H1 (cell line): ENCODE measurements around the gene NEK4. TPM values are rescaled to one million over a fixed set of nuclear protein-coding genes. Genes with fewer than 3 reads are reported as not detected.

ENCODE experiments used
- ATF3 ChIP-seq: IDR thresholded peaks from 2 replicates; pipeline ENCODE4 v1.6.1; 2011; ENCODE audit warnings: low read depth, mild to moderate bottlenecking, low read length; ENCODE audit not compliant: insufficient read depth
- BRCA1 ChIP-seq: IDR thresholded peaks from 2 replicates; pipeline ENCODE4 v1.6.1; 2012; ENCODE audit warnings: low read depth, low read length, improper control_type of control experiment
- EGR1 ChIP-seq: IDR thresholded peaks from 2 replicates; pipeline ENCODE4 v1.6.1; 2011; ENCODE audit warnings: low read depth, low read length, borderline replicate concordance
- EZH2 ChIP-seq: fragments of 200-600 bp; sonication (generic); IDR thresholded peaks from 2 replicates; pipeline ENCODE4 v1.7.1; 2012; ENCODE audit warnings: low read depth, mild to moderate bottlenecking, moderate library complexity, low read length, inconsistent platforms; ENCODE audit not compliant: severe bottlenecking
- MAX ChIP-seq: IDR thresholded peaks from 2 replicates; pipeline ENCODE4 v1.6.1; 2012; ENCODE audit warnings: inconsistent platforms
- RXRA ChIP-seq: IDR thresholded peaks from 2 replicates; pipeline ENCODE4 v1.6.1; 2011; ENCODE audit warnings: low read depth, mild to moderate bottlenecking, low read length, moderate library complexity; ENCODE audit not compliant: insufficient read depth
- SP2 ChIP-seq: IDR thresholded peaks from 2 replicates; pipeline ENCODE4 v1.6.1; 2012; ENCODE audit warnings: mild to moderate bottlenecking, low read length, inconsistent platforms
- SUZ12 ChIP-seq: fragments of 200-600 bp; sonication (generic); IDR thresholded peaks from 2 replicates; pipeline ENCODE4 v1.6.1; 2012; ENCODE audit warnings: mild to moderate bottlenecking, inconsistent platforms, low read length, moderate library complexity, mixed read lengths
- ZNF274 ChIP-seq: IDR thresholded peaks from 2 replicates; pipeline ENCODE4 v1.7.0; 2012; ENCODE audit warnings: low read length, borderline replicate concordance; ENCODE audit errors: extremely low read depth
- polyA plus RNA-seq, 7 experiments: library from polyadenylated mRNA; depleted of rRNA in 3 of 7; stranded (reverse) in 5 of 7; unstranded in 2 of 7; fragments of >200 nt in 5 of 7; fragments of 200-250 nt in 2 of 7; gene quantifications; 1 replicate in 5 of 7; 2 replicates in 1 of 7; 4 replicates in 1 of 7; pipeline versions ENCODE4 v1.2.1 to v1.2.3, GENCODE V29; 2011 to 2013; ENCODE audit warnings: missing spikeins in 2 of 7, mixed read lengths in 2 of 7
- total RNA-seq: library from RNA; stranded (reverse); fragmentation: NEBNext Ultra II Directional; extraction: Animal tissue kit (Norgen Biotek cat#: 25700); gene quantifications from 2 replicates; pipeline ENCODE4 v1.2.1, GENCODE V29; 2021
- TF ChIP-seq, protein P1 (sequence below): IDR thresholded peaks from 2 replicates; pipeline ENCODE4 v1.6.1; 2012; ENCODE audit warnings: low read length, inconsistent platforms

Gene NEK4
- total and polyA plus RNA-seq, 2 of the 8 experiments (the other 6 are each of a cell fraction or from before 2014, with no cell fraction given), result 7.5 to 40.0 TPM

GRCh38 chr3:52801839-52802238 is 31.1 kb upstream of the NEK4 start (continued):
- TF ChIP-seq, protein P1, sequence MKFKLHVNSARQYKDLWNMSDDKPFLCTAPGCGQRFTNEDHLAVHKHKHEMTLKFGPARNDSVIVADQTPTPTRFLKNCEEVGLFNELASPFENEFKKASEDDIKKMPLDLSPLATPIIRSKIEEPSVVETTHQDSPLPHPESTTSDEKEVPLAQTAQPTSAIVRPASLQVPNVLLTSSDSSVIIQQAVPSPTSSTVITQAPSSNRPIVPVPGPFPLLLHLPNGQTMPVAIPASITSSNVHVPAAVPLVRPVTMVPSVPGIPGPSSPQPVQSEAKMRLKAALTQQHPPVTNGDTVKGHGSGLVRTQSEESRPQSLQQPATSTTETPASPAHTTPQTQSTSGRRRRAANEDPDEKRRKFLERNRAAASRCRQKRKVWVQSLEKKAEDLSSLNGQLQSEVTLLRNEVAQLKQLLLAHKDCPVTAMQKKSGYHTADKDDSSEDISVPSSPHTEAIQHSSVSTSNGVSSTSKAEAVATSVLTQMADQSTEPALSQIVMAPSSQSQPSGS, result no peak
- no peak for TF ChIP-seq MAX
- TF ChIP-seq SUZ12, result no peak
- TF ChIP-seq RXRA, result no peak
- no peak for TF ChIP-seq ATF3
- TF ChIP-seq EGR1, result no peak
- TF ChIP-seq ZNF274, result no peak
- TF ChIP-seq EZH2, result no peak
- no peak for TF ChIP-seq SP2
- TF ChIP-seq BRCA1, result no peak
